ENCODE results near the gene ABLIM1.

Gene ABLIM1

DNA sequence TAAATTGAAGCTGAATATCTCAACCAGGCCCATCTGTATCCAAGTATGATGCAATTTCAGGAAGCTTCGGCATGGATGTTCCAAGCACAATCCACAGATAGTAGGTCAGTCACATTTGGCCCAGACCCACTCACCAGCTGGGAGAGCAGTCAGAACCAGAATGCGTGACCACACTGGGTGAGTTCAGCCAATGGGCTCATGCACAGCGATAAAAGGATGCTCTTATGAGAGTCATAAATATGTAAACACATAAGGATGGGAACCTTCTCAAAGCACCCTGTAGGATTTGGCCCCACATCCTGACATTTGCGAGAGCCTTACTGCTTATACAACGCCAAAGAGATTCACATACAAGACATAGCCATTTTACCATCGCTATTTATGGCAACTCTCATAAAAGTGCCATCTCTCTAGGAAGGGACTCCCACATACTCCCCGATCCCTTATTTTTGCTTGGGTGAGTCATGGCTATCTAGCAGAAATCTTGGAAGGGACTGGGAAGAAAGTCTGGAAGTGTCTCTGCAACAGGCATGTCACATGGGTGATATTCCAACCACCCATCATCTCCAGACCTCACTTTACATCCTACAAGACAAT is 256.8 kb downstream of the ABLIM1 start:
- DNase-seq: no peak

- no peak for DNase-seq
Observed at GRCh38 chr10:114400091-114400490, 258.0 kb downstream of the ABLIM1 start.

- no peak for DNase-seq
Observed at GRCh38 chr10:114399576-114399975, 258.5 kb downstream of the ABLIM1 start.

GRCh38 chr10:114398587-114399331 is 259.3 kb downstream of the ABLIM1 start:
- no peak for DNase-seq

GRCh38 chr10:114397651-114398145 is 260.4 kb downstream of the ABLIM1 start:
- no peak for DNase-seq

- DNase-seq: no peak
Observed at GRCh38 chr10:114396464-114396863, 261.6 kb downstream of the ABLIM1 start.

DNA sequence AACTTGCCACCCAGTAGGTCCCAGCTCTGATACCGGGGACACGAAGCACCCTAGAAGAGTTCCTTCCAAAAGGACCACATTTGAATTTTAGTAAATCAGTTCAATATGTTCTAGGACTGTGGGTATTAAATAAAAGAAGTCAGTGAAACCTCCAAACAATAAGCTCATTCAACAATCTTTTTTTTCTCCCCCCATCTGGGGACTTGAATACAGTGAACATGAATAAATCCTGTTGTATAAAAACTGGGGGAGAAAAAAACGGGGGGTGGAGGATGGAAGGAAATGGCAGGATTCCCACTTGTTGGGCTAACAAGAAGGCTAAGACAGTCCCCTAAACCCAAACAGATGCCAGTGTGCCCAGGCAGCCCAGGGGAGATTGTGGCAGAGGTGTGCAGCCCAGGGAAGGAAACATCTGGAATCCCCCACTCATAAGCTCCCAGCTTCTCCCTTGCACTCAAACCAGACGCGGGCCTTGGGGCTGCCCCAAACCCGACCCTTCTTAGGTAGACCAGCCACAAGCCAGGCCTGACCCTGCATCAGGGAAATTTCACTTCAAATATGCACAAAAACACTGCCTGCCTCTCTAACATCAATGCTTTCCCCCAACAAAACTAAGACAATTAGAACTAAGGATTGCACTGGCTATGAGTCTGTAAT is 262.6 kb downstream of the ABLIM1 start:
- no peak for DNase-seq

DNA sequence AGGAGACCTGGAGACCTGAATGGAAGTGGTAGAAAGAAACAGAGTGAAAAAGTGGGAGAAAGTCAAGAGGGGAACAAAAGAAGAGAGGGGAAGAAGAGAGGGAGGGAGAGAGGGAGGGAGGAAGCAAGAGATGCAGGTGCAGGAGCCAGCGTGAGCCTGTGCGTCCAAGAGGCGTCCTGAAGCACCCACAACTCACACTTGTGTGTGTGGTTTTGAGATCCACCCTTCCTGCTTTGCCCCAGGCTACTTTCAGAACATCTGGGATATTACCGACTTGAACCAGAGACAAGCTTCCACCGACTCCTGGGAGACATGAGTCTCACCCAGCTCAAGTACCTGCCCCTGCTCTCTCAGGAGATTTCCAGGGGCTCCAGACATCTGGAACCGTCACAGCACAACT is 263.5 kb downstream of the ABLIM1 start:
- DNase-seq: no peak

- DNase-seq: no peak
Observed at GRCh38 chr10:114393886-114394285, 264.2 kb downstream of the ABLIM1 start.

GRCh38 chr10:114393482-114393881 is 264.6 kb downstream of the ABLIM1 start:
- no peak for DNase-seq

DNA sequence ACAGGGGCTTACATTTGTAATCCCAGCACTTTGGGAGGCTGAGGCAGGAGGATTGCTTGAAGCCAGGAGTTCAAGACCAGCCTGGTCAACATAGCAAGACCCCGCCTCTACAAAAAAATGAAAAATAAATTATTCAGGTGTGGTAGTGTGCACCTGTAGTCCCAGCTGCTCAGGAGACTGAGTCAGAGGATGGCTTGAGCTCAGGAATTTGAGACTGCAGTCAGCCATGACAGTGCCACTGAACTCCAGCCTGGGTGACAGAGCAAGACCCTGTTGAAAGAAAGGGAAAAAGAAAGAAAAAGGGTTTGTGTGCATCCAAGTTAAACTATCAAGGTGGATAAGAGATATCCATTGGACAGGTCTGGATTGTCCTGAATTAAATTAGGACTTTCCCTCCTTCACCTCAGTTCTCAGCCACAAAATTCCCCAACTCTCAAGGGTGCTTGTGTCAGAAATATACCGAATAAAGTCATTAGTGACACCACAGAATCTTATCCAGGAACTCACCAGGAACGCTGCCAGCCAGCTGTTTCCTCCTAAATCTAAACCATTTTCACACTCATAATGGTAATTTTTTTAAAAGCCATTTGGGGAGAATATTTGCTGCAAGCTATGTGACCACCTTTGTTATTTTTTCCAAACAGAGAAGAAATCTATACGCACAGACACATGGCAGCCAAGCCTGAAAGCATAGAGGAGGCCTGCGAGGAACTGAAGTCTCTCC is 265.8 kb downstream of the ABLIM1 start:
- no peak for DNase-seq

DNA sequence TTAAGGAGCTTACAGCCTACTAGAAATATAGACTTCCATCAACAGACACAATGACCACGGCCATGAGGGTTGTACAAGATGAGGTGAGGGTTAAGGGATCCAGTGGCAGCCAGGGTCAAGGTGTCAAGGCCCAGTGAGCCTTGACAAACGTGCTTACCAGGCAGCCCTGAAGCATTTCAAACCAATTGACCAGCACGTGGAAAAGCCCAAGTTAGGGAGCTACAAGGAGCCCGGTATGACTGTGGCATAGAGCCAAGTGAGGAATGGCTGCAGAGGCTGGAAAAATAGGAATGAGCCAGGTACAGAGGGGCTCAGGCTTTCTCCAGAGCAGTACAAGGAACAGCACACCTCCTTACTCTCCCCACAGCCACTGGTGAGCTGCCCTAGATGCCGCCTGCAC is 266.5 kb downstream of the ABLIM1 start:
- DNase-seq: no peak

GRCh38 chr10:114389426-114389825 is 268.6 kb downstream of the ABLIM1 start:
- no peak for DNase-seq

DNA sequence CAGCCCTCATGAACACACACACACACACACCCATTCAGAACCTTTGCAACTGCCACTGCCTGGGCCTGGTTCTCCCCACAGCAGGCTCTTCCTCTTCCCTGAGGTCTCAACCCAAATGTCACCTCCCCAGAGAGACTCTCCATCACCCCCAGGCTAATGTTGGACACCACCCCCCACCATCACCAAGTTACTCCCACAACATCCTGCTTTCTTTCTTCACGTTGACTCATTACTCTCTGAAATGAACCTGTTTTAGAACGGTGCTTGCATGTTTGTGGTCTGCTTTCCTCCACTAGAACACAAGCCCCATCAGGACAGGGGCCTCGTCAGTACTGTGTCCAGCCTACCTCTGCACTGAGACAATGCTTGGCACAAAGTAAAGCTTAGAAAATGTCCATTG is 269.8 kb downstream of the ABLIM1 start:
- no peak for DNase-seq

DNA sequence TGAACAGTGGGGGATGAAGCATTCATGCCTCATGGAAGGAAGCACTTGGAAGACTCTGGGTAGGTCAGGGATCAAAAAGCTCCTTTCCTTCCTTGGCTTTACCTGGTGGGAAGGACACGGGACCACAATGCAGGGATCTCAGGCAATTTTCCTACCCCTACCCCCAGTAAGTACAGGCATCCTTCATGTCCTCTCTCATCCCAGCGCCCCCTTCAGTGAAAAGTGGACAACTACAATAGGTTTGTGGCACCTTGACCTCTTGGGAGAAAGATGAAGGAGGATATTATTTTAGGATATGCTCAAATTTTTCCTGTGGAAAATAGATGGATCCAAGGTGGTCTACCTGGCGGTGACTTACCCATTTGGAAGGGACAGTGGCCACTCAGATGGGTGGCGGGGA is 270.3 kb downstream of the ABLIM1 start:
- no peak for DNase-seq

- no peak for DNase-seq
Observed at GRCh38 chr10:114386452-114386851, 271.6 kb downstream of the ABLIM1 start.

DNA sequence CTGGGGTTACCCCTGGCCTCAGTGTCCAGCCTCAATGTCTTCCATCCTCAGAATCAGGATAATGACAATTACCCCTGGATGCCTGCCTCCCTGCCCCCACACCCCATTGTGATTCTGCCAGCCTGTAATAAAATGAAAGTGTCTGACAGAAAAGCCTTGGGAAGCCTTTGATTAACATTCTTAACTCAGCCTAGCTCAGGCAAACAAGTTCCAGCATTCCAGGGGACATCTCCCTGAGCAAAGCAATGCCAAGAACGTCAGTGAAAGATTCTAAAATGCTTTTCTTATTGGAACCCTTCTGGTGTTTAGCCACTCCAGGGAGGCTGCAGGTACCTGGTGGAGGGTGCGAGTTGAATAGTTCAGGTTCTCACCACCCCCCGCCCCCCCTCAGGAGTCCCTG is 272.5 kb downstream of the ABLIM1 start:
- no peak for DNase-seq

DNA sequence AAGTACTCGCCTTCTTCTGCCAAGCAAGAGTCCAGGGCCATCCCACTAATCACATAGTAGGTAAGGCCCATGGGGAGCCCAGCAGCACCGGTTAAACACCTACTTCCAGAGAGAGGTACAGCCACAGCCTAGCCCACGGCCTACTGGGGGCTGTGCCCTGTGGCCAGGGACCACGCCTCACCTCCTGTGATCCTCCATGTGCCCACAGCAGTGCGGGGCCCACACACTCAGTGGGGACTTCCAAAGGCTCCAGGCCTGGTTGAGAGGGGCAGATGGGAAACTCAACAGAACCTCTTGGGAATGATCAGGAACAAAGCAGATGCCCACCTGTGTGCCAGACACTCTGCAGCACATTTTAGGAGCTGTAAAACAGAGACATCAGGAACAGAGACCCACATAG is 273.5 kb downstream of the ABLIM1 start:
- DNase-seq: no peak

GRCh38 chr10:114384181-114384580 is 273.9 kb downstream of the ABLIM1 start:
- no peak for DNase-seq
